ENCODE measurements around the gene LRMDA. TPM values are rescaled to one million over a fixed set of nuclear protein-coding genes. Genes with fewer than 3 reads are reported as not detected.
A peak's percentile ranks its signal among the peaks of the same experiment; 100 is the strongest.

LRMDA gene
- total and polyA plus RNA-seq, 2 of the 13 experiments (the other 11 are each of a cell fraction or from before 2014, with no cell fraction given), result 13.4 to 22.0 TPM

- TF ChIP-seq GABPB1 (CRISPR knock-in tag; IDR thresholded peaks at IDR 0.05) (0 out of 2 replicates have a peak, but pooled peaks have one; percentile 25), ZKSCAN8 (CRISPR knock-in tag; IDR thresholded peaks at IDR 0.05; ENCODE audit: borderline replicate concordance) (peak; percentile 80; the same call in 1 of the 2 replicates), HNF1A (IDR thresholded peaks at IDR 0.05; ENCODE audit: low read depth) (peak; percentile 48; the same call in 1 of the 2 replicates), HNF1A (CRISPR knock-in tag; IDR thresholded peaks at IDR 0.05; ENCODE audit: borderline replicate concordance) (peak; percentile 78; the same call in 1 of the 2 replicates), ISL2 (CRISPR knock-in tag; IDR thresholded peaks at IDR 0.05) (peak; percentile 94), SNAI1 (CRISPR knock-in tag; IDR thresholded peaks at IDR 0.05; ENCODE audit: borderline replicate concordance) (no peak), ZBTB7B (CRISPR knock-in tag; IDR thresholded peaks at IDR 0.05) (0 out of 2 replicates have a peak, but pooled peaks have one; percentile 37), ZNF816 (CRISPR knock-in tag; IDR thresholded peaks at IDR 0.05; ENCODE audit: borderline replicate concordance) (no peak), FOXJ3 (CRISPR knock-in tag; IDR thresholded peaks at IDR 0.05; ENCODE audit: borderline replicate concordance) (peak; percentile 20; the same call in 1 of the 2 replicates), CENPX (CRISPR knock-in tag; IDR thresholded peaks at IDR 0.05) (no peak), CCDC6 (CRISPR knock-in tag; IDR thresholded peaks at IDR 0.05) (no peak), RORA (CRISPR knock-in tag; IDR thresholded peaks at IDR 0.05) (no peak), BRCA1 (CRISPR knock-in tag; IDR thresholded peaks at IDR 0.05) (no peak), EHMT2 (IDR thresholded peaks at IDR 0.05; ENCODE audit: borderline replicate concordance, low read depth, low read length) (peak; percentile 49; the same call in 1 of the 2 replicates), ETV6 (CRISPR knock-in tag; conservative IDR thresholded peaks at IDR 0.05) (no peak), MTF2 (CRISPR knock-in tag; IDR thresholded peaks at IDR 0.05; ENCODE audit: borderline replicate concordance) (no peak), PAXIP1 (CRISPR knock-in tag; conservative IDR thresholded peaks at IDR 0.05) (peak; percentile 87), REST (IDR thresholded peaks at IDR 0.05; ENCODE audit: borderline replicate concordance in 1 of 2, low read depth in 1 of 2, low read length in 2 of 2) (no peak), ZFP1 (CRISPR knock-in tag; IDR thresholded peaks at IDR 0.05) (no peak)
Observed at GRCh38 chr10:75773231-75773780, 341.9 kb downstream of the LRMDA start (continued).

All from HepG2 (cell line).